Erythroblast (primary cell): ENCODE measurements around the gene CELSR3.

Source experiments
- DNase-seq, 2 experiments: peaks; one replicate each; lab custom pipeline; 2025; lab: John Stamatoyannopoulos, UW
- GATA1 ChIP-seq: IDR thresholded peaks from 2 replicates; pipeline ENCODE4 v1.6.1; 2011; ENCODE audit warnings: low read depth, mild to moderate bottlenecking, control low read depth, low read length, moderate library complexity
- POLR2A ChIP-seq: IDR thresholded peaks from 2 replicates; pipeline ENCODE4 v1.6.1; 2011; ENCODE audit warnings: mild to moderate bottlenecking, low read length

The CELSR3 gene

DNA sequence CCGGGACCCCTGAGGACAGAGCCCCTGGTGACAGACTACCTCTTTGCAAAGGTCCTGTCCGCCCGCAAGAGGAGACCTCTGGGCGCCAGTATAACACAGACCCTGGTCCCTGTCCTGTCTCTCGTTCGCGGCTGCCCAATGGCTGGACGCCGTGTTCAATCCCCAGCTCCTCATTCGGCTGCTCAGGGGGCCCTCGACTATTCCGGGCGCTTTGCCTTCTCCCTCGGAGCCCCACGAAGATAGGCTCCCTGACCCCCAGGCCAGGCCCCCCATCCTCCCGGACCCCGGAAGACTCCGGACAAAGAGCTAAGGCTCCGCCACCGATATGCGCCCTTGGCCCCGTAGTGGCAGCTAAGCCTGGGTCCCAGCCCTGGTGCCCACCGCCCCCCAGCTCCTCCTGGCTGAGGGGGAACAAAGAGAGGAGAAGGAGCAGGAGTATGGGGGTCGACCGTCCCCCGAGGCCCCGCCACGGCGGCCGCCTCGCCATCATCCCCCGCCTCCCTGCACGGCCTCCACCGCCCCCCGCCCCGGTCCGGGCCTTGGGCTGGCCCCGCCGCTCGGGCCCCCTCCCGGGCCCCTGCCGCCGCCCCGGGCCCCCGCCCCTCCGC is 437 bp downstream of the CELSR3 start:
- TF ChIP-seq GATA1: no peak
- TF ChIP-seq POLR2A: no peak

DNA sequence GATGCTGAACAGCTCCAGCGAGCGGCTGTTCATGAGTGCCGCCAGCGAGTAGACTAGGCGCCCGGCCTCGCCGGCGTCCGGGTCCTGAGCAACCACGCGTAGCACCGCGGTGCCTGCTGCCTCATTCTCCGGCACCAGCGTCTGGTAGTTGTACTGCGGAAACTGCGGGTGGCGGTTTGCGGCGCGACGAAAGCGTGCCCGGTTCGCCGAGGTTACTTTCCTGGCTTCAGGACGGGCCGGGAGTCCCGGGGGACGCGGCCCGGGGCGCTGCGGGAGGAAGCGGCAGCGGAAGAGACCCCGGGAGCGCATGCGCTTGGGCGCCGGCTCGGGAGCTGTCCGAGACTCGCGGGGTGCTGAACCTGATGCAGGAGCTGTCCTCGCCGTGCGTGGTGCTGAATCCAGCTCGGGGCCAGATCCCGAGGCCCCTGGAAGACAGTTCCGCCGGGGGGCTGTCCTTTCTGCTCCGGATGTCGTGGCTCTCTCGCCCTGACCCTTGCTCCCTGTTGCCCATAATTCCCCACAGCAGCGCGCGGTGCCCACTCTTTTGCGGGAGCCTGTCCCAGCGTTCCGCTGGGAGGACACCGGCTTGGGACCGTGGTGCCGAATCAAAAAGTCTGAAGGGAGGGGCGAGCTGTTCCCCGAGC is 1.1 kb downstream of the CELSR3 start:
- TF ChIP-seq GATA1 (no peak), POLR2A (no peak)
- peak; percentile 76 to 86 for DNase-seq

More for the DNA sequence above, 437 bp downstream of the CELSR3 start:
- DNase-seq: no peak

- TF ChIP-seq POLR2A: no peak
- no peak for TF ChIP-seq GATA1
These were observed 1.8 kb downstream of the CELSR3 start for GRCh38 chr3:48660800-48661400.

GRCh38 chr3:48656841-48657281 is 5.8 kb downstream of the CELSR3 start:
- no peak for DNase-seq
- TF ChIP-seq POLR2A: no peak
- TF ChIP-seq GATA1: no peak

More at GRCh38 chr3:48660800-48661400, 1.8 kb downstream of the CELSR3 start:
- no peak for DNase-seq

DNA sequence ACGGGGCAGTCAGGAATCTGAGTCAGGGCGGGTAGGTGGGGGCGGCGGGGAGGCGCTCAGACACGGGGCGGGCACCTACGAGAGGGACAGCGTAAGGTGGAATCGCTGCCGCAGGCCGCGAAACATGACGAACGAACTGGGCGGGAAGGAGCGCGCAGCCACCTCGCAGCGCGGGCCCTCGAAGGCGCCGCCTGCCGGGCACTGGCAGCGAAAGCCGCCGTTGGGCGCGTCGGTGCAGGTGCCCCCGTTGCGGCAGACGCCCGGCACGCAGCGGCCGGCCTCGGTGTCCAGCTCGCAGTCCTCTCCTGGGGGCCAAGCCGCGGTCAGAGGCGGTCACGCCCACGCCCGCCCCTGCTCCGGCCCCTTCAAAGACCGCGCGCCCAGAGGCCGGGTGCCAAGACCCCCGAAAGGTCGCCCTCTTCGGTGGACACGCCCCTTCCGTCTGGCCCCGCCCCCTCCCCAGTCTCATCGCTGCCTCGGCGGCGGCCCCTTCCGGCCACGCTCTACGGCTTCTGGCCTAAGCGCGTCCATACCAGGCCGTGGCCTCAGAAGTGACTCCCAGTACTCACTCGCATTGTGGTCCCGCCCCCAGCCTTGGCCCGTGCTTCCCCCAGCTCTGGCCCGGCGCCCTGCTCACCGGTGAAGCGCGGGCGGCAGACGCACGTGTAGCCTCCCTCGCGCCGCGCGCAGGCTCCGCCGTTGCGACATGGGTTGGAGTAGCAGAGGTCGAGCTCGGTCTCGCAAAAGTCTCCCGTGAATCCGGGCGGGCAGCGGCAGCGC is 6.4 kb downstream of the CELSR3 start:
- no peak for TF ChIP-seq POLR2A
- TF ChIP-seq GATA1: no peak
- peak; percentile 88 to 90 for DNase-seq

GRCh38 chr3:48655606-48656005 is 7.1 kb downstream of the CELSR3 start:
- TF ChIP-seq GATA1: no peak
- TF ChIP-seq POLR2A: no peak
- DNase-seq: no peak

DNA sequence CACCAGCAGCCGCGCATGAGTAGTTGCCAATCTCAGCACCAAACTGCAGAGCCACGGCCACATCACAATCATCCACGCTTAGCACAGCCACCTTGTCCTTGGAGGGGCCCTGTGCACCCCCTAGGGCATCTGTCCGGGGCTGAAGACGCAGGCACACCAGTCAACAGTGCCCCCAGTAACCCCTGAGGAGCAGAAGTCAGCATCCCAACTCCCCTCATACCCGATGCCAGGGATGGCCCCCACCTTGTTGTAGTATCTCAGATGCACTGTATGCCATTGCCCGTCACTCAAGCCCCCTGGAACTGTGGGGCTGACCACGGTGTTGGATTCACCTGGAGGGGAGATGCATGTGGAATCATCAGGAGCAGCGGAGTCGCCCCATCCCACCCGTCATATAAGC is 7.6 kb downstream of the CELSR3 start:
- DNase-seq: no peak
- TF ChIP-seq POLR2A: no peak
- TF ChIP-seq GATA1: no peak

DNA sequence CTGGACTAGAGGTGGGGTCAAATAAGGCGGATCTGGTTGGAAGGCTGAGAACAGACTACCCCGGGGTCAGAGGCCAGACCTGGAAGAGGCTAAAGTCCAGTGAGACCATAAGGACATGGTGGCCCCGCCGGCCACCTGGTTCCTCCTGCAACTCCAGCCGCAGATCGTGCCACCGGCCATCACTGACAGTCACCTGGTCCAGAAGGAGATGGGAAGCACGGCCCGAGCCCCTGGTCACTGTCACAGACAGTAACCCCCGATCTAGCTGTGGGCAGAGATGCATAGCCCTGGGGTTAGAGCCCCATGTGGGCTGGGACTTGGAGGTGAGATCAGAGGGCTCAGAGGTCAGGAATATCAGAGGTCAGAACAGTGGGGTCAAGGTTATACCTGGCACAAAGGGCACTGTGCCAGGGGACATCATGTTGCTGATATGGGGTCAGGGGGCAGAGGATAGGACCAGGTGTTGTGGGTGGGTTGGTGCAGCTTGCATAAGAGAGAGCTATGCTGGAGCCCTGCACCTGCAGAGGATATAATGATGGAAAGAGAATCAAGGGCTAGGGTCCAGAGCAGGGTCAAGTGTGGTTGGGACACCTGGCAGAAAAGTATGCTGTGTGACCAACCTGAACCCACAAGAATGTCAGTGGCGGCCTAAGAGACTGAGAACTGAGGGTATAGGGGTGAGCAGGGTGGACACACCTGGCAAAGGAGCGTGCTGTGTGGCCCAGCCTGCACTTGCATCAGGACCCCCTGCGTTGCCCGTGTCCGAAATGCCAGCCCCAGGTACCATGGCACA is 9.6 kb downstream of the CELSR3 start:
- TF ChIP-seq GATA1: no peak
- TF ChIP-seq POLR2A: no peak
- DNase-seq: no peak

GRCh38 chr3:48651771-48652170 is 10.9 kb downstream of the CELSR3 start:
- TF ChIP-seq POLR2A: no peak
- TF ChIP-seq GATA1: no peak
- no peak for DNase-seq

- DNase-seq: no peak
- TF ChIP-seq POLR2A (no peak), GATA1 (no peak)
These were observed 12.0 kb downstream of the CELSR3 start for GRCh38 chr3:48650723-48651122.

DNA sequence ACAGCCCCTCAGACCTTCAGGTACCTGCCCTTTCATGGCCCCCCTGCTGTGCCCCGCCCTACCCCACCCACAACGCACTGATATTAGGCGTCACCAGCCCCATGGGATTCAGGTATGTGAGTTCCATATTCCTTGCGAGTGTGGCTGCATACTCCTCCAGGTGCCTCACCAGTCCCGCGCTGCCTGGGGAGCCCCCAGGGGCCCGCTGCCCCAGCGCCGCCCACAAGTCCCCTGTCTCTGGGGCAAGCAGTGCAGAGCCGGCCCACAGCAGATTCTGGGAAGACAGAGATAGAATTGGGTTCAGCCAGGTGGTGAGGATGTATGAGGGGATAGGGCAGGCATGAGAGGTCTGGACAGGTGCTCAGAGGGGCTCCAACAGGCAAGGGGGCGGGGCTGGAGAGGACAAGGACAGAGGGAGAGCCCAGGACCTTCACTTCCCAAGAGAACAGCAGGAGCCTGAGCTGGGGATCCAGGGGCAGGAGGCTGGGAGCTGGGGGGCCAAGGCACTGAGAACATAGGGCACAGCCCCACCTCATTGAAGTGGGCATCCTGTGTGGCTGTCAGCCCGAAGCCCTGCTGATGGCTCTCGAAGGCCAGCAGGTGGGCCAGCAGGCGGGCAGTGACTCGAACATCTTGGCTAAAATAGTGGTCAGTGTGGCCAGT is 14.4 kb downstream of the CELSR3 start:
- DNase-seq: no peak
- TF ChIP-seq GATA1 (no peak), POLR2A (no peak)

DNA sequence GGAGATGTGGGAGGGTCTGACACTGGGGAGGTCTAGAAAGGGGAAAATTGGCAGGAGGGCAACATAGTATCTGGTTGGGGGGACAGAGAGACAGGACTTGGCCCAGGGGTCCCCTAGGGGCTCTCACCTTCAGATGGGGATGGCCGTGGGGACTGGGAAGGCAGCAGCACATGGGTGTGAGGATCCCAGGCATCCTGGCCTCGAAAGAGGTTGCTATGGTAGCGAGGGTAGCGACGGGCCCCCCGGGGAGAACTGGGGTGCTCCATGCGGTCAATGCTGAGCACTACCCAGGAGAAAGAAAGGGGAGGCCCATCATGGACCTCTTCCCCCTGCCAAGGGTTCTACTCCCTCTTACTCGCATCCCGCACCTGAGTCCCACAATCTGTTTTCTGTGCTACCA is 15.0 kb downstream of the CELSR3 start:
- no peak for DNase-seq
- TF ChIP-seq GATA1: no peak

- TF ChIP-seq POLR2A (no peak), GATA1 (no peak)
- DNase-seq: no peak
These were observed 17.6 kb downstream of the CELSR3 start for GRCh38 chr3:48644898-48645760.
